ENCODE results near the gene EIF4E3.

- TF ChIP-seq ZNF24 (IDR thresholded peaks at IDR 0.05), result no peak
- no peak for TF ChIP-seq PHF8 (CRISPR knock-in tag; IDR thresholded peaks at IDR 0.05)
- no peak for TF ChIP-seq ATF2 (CRISPR knock-in tag; IDR thresholded peaks at IDR 0.05)
- no peak for TF ChIP-seq ZFX (CRISPR knock-in tag; IDR thresholded peaks at IDR 0.05; ENCODE audit: low read depth)
- no peak for TF ChIP-seq ZNF326 (CRISPR knock-in tag; IDR thresholded peaks at IDR 0.05; ENCODE audit: borderline replicate concordance)
These were observed 63.1 kb downstream of the EIF4E3 start for GRCh38 chr3:71662056-71662455.

Measured in HepG2 (cell line).